ENCODE results near the gene TRAM2.

TRAM2 gene

DNA sequence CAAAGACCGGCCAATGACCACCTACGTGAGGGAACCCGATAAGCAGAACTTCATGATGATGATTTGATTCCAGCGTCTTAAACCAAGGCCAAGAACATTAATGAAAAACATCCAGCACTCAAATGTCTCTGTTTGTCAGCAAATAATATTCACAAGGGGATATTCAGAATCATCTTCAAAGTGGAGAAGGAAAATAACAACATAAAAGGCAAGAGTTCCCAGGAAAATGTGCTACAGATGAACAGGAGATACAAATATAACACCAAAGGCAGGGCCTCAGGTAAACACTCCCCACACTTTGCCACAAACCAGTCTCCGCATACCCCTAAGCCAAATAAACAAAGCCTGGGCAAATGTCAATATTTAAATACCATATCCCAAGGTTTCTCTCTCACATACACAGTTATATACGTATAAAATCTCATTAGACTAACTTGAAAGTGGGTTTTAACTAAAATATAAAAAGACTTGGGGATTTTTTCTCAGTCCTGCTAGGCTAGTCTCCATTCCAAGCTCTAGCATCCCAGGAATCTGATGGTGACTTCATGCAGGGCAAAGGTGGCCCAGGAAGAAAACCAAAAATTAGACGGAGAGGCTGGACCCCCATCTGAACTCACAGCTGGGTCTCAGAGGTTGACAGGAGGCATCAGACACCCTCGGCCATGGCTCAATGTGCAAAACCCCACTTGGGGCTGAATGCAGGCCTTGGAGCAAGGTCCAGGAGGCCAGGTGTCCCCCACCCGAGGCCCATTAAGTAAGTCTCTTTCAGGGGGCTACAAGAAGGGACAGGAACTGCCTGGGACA lies 32.1 kb downstream of the TRAM2 start:
- peak overlapping the region; percentile 26 for H3K27ac ChIP-seq (ENCODE audit: low read length)
- H3K36me3 ChIP-seq (ENCODE audit: control insufficient read depth in 1 of 2, insufficient read depth in 2 of 2, low read length in 2 of 2): no peaks in the 10 kb centered on the region
- peaks cover 37 to 57% of the 10 kb centered on the region in 2 donors for H3K4me1 ChIP-seq (ENCODE audit: control insufficient read depth in 1 of 2, insufficient read depth in 2 of 2, low read length in 2 of 2)
- no peaks in the 10 kb centered on the region for H3K27me3 ChIP-seq (ENCODE audit: low read depth, low read length)
- H3K9me3 ChIP-seq (ENCODE audit: control insufficient read depth in 1 of 2, low read length in 2 of 2): no peaks in the 10 kb centered on the region
- H3K4me3 ChIP-seq (ENCODE audit: low read depth in 1 of 2, low read length in 2 of 2): no peak overlapping the region

- Histone ChIP-seq H3K27ac (ENCODE audit: low read length) (peak overlapping the region; percentile 26), H3K27me3 (ENCODE audit: low read depth, low read length) (no peaks in the 10 kb centered on the region), H3K36me3 (ENCODE audit: control insufficient read depth in 1 of 2, insufficient read depth in 2 of 2, low read length in 2 of 2) (no peaks in the 10 kb centered on the region), H3K9me3 (ENCODE audit: control insufficient read depth in 1 of 2, low read length in 2 of 2) (no peaks in the 10 kb centered on the region), H3K4me1 (ENCODE audit: control insufficient read depth in 1 of 2, insufficient read depth in 2 of 2, low read length in 2 of 2) (peaks cover 41 to 62% of the 10 kb centered on the region in 2 donors), H3K4me3 (ENCODE audit: low read depth in 1 of 2, low read length in 2 of 2) (no peak overlapping the region)
Measured at GRCh38 chr6:52543729-52544601, 32.9 kb downstream of the TRAM2 start.

DNA sequence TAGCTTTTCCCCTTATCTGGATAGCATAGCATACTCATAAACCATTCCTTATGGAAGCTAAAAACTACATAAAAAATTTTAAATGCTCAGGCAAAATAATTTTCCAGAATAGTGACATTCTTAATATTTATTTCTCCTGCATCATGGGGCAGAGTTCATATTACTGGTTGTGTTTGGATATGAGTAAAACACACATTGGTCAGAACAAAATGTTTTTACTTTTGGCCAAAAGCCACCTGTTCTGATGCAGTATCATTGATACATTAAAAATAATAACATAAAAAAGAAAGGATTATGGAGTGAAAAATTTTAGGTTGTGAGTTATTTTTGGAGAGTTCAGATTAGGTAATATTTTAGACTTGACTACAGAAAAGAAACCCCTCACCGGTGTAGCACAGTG lies 33.6 kb downstream of the TRAM2 start:
- Histone ChIP-seq H3K4me1 (ENCODE audit: control insufficient read depth in 1 of 2, insufficient read depth in 2 of 2, low read length in 2 of 2) (peaks cover 35 to 60% of the 10 kb centered on the region in 2 donors), H3K9me3 (ENCODE audit: control insufficient read depth in 1 of 2, low read length in 2 of 2) (no peaks in the 10 kb centered on the region), H3K27ac (ENCODE audit: low read length) (peak overlapping the region; percentile 27), H3K27me3 (ENCODE audit: low read depth, low read length) (no peaks in the 10 kb centered on the region), H3K36me3 (ENCODE audit: control insufficient read depth in 1 of 2, insufficient read depth in 2 of 2, low read length in 2 of 2) (no peaks in the 10 kb centered on the region), H3K4me3 (ENCODE audit: low read depth in 1 of 2, low read length in 2 of 2) (no peak overlapping the region)

DNA sequence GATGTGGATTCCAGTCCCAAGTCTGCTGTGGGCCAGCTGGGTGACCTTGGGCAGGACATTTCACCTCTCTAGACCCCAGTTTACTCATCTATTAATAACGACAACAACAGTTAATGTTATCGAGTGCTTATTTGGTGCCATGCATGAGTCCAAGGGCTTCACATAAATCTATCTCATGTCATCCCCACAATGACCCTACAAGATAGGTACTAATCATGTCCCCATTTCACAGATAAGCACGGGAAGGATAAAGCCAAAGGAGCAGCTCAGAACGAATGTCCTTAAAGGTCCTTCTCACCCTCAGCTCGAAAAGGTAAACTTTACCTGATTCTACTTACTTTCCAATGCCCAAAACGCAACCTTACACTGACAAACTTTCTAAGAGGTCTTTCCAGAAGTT lies 35.7 kb downstream of the TRAM2 start:
- no peaks in the 10 kb centered on the region for H3K9me3 ChIP-seq (ENCODE audit: control insufficient read depth in 1 of 2, low read length in 2 of 2)
- no peak overlapping the region for H3K27ac ChIP-seq (ENCODE audit: low read length)
- H3K4me1 ChIP-seq (ENCODE audit: control insufficient read depth in 1 of 2, insufficient read depth in 2 of 2, low read length in 2 of 2): peaks cover 17 to 60% of the 10 kb centered on the region in 2 donors
- no peaks in the 10 kb centered on the region for H3K36me3 ChIP-seq (ENCODE audit: control insufficient read depth in 1 of 2, insufficient read depth in 2 of 2, low read length in 2 of 2)
- H3K27me3 ChIP-seq (ENCODE audit: low read depth, low read length): no peaks in the 10 kb centered on the region
- H3K4me3 ChIP-seq (ENCODE audit: low read depth in 1 of 2, low read length in 2 of 2): no peak overlapping the region

DNA sequence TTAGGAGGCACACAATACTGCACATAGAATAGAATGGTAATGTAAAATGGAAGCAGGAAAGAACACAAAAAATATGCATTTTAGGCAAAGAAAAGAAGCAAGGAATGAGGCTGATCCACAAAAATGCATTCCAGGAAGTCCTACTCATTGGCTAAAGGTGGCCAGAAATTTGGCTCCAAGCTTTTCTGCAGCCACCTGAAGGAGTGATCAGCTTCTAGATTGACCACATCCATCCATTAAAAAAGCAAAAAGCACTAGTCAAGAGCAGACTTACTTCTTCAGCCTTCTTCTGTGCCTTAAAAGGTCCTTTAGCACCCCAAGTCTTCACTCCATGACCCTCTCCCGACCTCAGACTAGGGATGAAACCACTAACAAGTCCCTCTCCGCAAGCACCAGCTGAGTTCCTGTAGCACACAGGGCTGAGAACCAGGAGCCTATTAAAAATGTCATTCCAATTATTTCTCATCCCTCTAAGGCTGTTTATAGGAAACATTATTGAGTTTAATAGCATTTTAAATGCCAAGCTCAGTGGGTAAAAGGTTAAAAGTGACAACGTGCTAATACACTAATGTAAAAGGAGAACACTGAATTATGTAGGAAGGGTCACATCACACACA lies 36.5 kb downstream of the TRAM2 start:
- no peak overlapping the region for H3K4me3 ChIP-seq (ENCODE audit: low read depth in 1 of 2, low read length in 2 of 2)
- H3K4me1 ChIP-seq (ENCODE audit: control insufficient read depth in 1 of 2, insufficient read depth in 2 of 2, low read length in 2 of 2): peaks cover 17 to 58% of the 10 kb centered on the region in 2 donors
- H3K9me3 ChIP-seq (ENCODE audit: control insufficient read depth in 1 of 2, low read length in 2 of 2): no peaks in the 10 kb centered on the region
- H3K27ac ChIP-seq (ENCODE audit: low read length): no peak overlapping the region
- H3K36me3 ChIP-seq (ENCODE audit: control insufficient read depth in 1 of 2, insufficient read depth in 2 of 2, low read length in 2 of 2): peaks cover 0 to 6% of the 10 kb centered on the region in 2 donors
- no peaks in the 10 kb centered on the region for H3K27me3 ChIP-seq (ENCODE audit: low read depth, low read length)

DNA sequence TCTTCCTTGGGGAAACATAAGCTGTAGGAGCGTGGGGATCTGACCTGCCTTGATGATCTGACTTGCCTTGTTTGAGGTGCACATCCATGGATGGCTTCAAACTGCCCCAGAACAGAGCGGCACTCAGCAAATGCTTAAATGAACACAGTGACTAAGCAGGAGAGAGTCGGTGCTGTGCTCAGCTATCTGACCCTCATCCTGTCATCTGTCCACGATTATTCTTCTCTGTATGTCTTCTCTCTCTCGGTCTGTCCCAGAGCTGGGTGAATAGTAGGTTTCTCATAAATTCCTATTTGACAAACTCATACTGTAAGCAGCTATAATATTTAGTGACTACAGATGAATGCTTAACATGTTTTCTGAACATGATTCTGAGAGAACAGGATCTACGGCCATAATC lies 37.3 kb downstream of the TRAM2 start:
- Histone ChIP-seq H3K4me1 (ENCODE audit: control insufficient read depth in 1 of 2, insufficient read depth in 2 of 2, low read length in 2 of 2) (peaks cover 15 to 52% of the 10 kb centered on the region in 2 donors), H3K36me3 (ENCODE audit: control insufficient read depth in 1 of 2, insufficient read depth in 2 of 2, low read length in 2 of 2) (peaks cover 5 to 11% of the 10 kb centered on the region in 2 donors), H3K4me3 (ENCODE audit: low read depth in 1 of 2, low read length in 2 of 2) (no peak overlapping the region), H3K9me3 (ENCODE audit: control insufficient read depth in 1 of 2, low read length in 2 of 2) (no peaks in the 10 kb centered on the region), H3K27ac (ENCODE audit: low read length) (no peak overlapping the region), H3K27me3 (ENCODE audit: low read depth, low read length) (no peaks in the 10 kb centered on the region)

DNA sequence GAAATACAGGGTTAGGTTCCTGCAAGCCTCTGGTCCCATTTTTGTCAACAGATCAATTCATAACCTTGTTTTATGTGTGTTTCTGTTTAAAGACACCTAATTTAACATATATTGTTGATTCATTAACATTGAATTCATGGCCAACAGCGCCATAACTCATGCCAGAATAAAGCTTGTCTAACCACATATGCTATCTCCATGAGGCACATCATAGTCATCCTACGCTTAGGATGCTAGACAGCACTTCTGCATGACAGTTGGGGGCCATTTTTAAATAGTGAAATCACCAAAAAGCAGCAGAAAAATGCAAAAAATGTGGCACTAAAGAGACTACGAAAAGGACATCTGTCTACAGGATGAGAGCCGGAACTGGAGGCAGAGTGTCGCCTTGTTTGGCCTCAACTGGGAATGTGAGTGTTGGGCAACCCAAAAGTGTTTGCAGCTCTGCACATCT lies 37.9 kb downstream of the TRAM2 start:
- Histone ChIP-seq H3K36me3 (ENCODE audit: control insufficient read depth in 1 of 2, insufficient read depth in 2 of 2, low read length in 2 of 2) (peaks cover 7 to 11% of the 10 kb centered on the region in 2 donors), H3K27ac (ENCODE audit: low read length) (no peak overlapping the region), H3K4me1 (ENCODE audit: control insufficient read depth in 1 of 2, insufficient read depth in 2 of 2, low read length in 2 of 2) (peaks cover 8 to 45% of the 10 kb centered on the region in 2 donors), H3K4me3 (ENCODE audit: low read depth in 1 of 2, low read length in 2 of 2) (no peak overlapping the region), H3K9me3 (ENCODE audit: control insufficient read depth in 1 of 2, low read length in 2 of 2) (no peaks in the 10 kb centered on the region), H3K27me3 (ENCODE audit: low read depth, low read length) (no peaks in the 10 kb centered on the region)

- peaks cover 7 to 11% of the 10 kb centered on the region in 2 donors for H3K36me3 ChIP-seq (ENCODE audit: control insufficient read depth in 1 of 2, insufficient read depth in 2 of 2, low read length in 2 of 2)
- H3K4me1 ChIP-seq (ENCODE audit: control insufficient read depth in 1 of 2, insufficient read depth in 2 of 2, low read length in 2 of 2): peaks cover 4 to 39% of the 10 kb centered on the region in 2 donors
- no peaks in the 10 kb centered on the region for H3K9me3 ChIP-seq (ENCODE audit: control insufficient read depth in 1 of 2, low read length in 2 of 2)
- H3K27me3 ChIP-seq (ENCODE audit: low read depth, low read length): no peaks in the 10 kb centered on the region
- H3K27ac ChIP-seq (ENCODE audit: low read length): no peak overlapping the region
- no peak overlapping the region for H3K4me3 ChIP-seq (ENCODE audit: low read depth in 1 of 2, low read length in 2 of 2)
Measured at GRCh38 chr6:52538252-52538900, 38.5 kb downstream of the TRAM2 start.

GRCh38 chr6:52537001-52537753 lies 39.7 kb downstream of the TRAM2 start:
- Histone ChIP-seq H3K36me3 (ENCODE audit: control insufficient read depth in 1 of 2, insufficient read depth in 2 of 2, low read length in 2 of 2) (peaks cover 7 to 11% of the 10 kb centered on the region in 2 donors), H3K4me1 (ENCODE audit: control insufficient read depth in 1 of 2, insufficient read depth in 2 of 2, low read length in 2 of 2) (peaks cover 4 to 39% of the 10 kb centered on the region in 2 donors), H3K27ac (ENCODE audit: low read length) (no peak overlapping the region), H3K4me3 (ENCODE audit: low read depth in 1 of 2, low read length in 2 of 2) (no peak overlapping the region), H3K9me3 (ENCODE audit: control insufficient read depth in 1 of 2, low read length in 2 of 2) (no peaks in the 10 kb centered on the region), H3K27me3 (ENCODE audit: low read depth, low read length) (no peaks in the 10 kb centered on the region)

DNA sequence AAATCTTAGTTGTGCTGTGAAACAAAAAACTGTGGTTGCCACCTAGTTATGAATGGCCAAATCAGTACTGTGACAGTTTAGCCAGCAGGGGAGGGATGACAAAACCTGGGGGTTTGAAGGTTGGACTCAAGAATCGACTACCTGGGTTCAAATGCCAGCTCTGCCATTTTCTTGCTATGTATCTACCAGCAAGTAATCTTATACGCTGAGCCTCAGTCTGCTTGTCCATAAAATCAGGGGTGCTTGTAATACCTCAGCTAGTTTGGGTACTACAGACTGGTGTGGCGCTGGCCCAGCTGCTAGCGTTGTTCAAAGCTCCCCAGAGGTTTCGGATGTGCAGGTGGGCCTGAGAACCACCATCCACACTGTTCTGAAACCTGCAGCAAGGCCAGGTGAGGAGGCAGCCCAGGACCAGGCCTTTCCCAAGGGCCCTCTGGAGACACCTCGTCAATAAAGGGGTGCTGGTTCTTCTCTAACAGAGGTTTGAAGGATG lies 40.4 kb downstream of the TRAM2 start:
- Histone ChIP-seq H3K36me3 (ENCODE audit: control insufficient read depth in 1 of 2, insufficient read depth in 2 of 2, low read length in 2 of 2) (peaks cover 7 to 11% of the 10 kb centered on the region in 2 donors), H3K27me3 (ENCODE audit: low read depth, low read length) (no peaks in the 10 kb centered on the region), H3K4me3 (ENCODE audit: low read depth in 1 of 2, low read length in 2 of 2) (no peak overlapping the region), H3K9me3 (ENCODE audit: control insufficient read depth in 1 of 2, low read length in 2 of 2) (no peaks in the 10 kb centered on the region), H3K4me1 (ENCODE audit: control insufficient read depth in 1 of 2, insufficient read depth in 2 of 2, low read length in 2 of 2) (peaks cover 4 to 39% of the 10 kb centered on the region in 2 donors), H3K27ac (ENCODE audit: low read length) (no peak overlapping the region)
